Keratinocyte (primary cell): ENCODE data around the gene EML5. TPM values are rescaled to one million over a fixed set of nuclear protein-coding genes. Genes with fewer than 3 reads are reported as not detected.

Experiments used
- DNase-seq: peaks from one replicate; pipeline ENCODE4 v3.0.0-alpha.2; 2011; ENCODE audit warnings: low read depth, missing footprints, low spot score
- FAIRE-seq: peaks from 2 replicates; lab custom pipeline; 2011; peaks lifted over from hg19 to GRCh38; lab: Jason Lieb, UNC
- H2AFZ ChIP-seq: 2 replicates; pipeline ENCODE4 v1.6.0; 2012; ENCODE audit warnings: low read length, control low read depth, inconsistent platforms; ENCODE audit not compliant: control insufficient read depth
- H3K27ac ChIP-seq: 2 replicates; pipeline ENCODE4 v1.5.1; 2011; ENCODE audit warnings: low read length; ENCODE audit not compliant: control insufficient read depth, insufficient read depth
- H3K27me3 ChIP-seq: 3 replicates; pipeline ENCODE4 v1.6.0; 2011; ENCODE audit warnings: low read length; ENCODE audit not compliant: control insufficient read depth, insufficient read depth; ENCODE audit errors: extremely low read depth
- H3K36me3 ChIP-seq, 2 experiments: 2 replicates in 1 of 2; 3 replicates in 1 of 2; pipeline ENCODE4 v1.5.1; 2011; ENCODE audit warnings: low read length in 2 of 2, mild to moderate bottlenecking in 1 of 2; ENCODE audit not compliant: control insufficient read depth in 2 of 2, insufficient read depth in 2 of 2; ENCODE audit errors: extremely low read depth in 1 of 2
- H3K4me1 ChIP-seq: 3 replicates; pipeline ENCODE4 v1.5.1; 2011; ENCODE audit warnings: low read length; ENCODE audit not compliant: control insufficient read depth, insufficient read depth; ENCODE audit errors: extremely low read depth
- H3K4me2 ChIP-seq: 3 replicates; pipeline ENCODE4 v1.6.0; 2011; ENCODE audit warnings: low read depth, low read length; ENCODE audit not compliant: control insufficient read depth, insufficient read depth; ENCODE audit errors: extremely low read depth
- H3K4me3 ChIP-seq, 3 experiments: fragments of 200-600 bp in 1 of 3; sonication (generic) in 1 of 3; 2 replicates in 2 of 3; 3 replicates in 1 of 3; pipeline ENCODE4 v1.5.1; 2011 to 2016; ENCODE audit warnings: low read length in 3 of 3, mild to moderate bottlenecking in 3 of 3, control low read depth in 2 of 3, inconsistent platforms in 1 of 3, low read depth in 1 of 3, mixed read lengths in 1 of 3, mixed run types in 1 of 3, moderate library complexity in 1 of 3; ENCODE audit not compliant: control insufficient read depth in 2 of 3, insufficient read depth in 2 of 3; ENCODE audit errors: extremely low read depth in 1 of 3
- H3K79me2 ChIP-seq: 2 replicates; pipeline ENCODE4 v1.6.0; 2012; ENCODE audit warnings: low read length; ENCODE audit not compliant: control insufficient read depth, insufficient read depth
- H3K9ac ChIP-seq: 3 replicates; pipeline ENCODE4 v1.6.0; 2011; ENCODE audit warnings: low read length; ENCODE audit not compliant: control insufficient read depth, insufficient read depth; ENCODE audit errors: extremely low read depth
- H3K9me1 ChIP-seq: 3 replicates; pipeline ENCODE4 v1.6.0; 2011; ENCODE audit warnings: low read length; ENCODE audit not compliant: control insufficient read depth, insufficient read depth; ENCODE audit errors: extremely low read depth
- H3K9me3 ChIP-seq: 2 replicates; pipeline ENCODE4 v1.5.1; 2012; ENCODE audit warnings: low read depth, low read length; ENCODE audit not compliant: control insufficient read depth
- H4K20me1 ChIP-seq: 3 replicates; pipeline ENCODE4 v1.6.0; 2011; ENCODE audit warnings: low read length; ENCODE audit not compliant: control insufficient read depth, insufficient read depth; ENCODE audit errors: extremely low read depth
- CTCF ChIP-seq, 3 experiments: IDR thresholded peaks in 1 of 3; conservative IDR thresholded peaks in 1 of 3; optimal IDR thresholded peaks in 1 of 3; 2 replicates in 2 of 3; 3 replicates in 1 of 3; pipeline versions ENCODE3 to v1.5.1; 2011; ENCODE audit warnings: low read length in 3 of 3, mild to moderate bottlenecking in 3 of 3, moderate library complexity in 2 of 3, control low read depth in 1 of 3, inconsistent platforms in 1 of 3; ENCODE audit not compliant: insufficient read depth in 2 of 3; ENCODE audit errors: extremely low read depth in 1 of 3
- EZH2 ChIP-seq: IDR thresholded peaks from one replicate; pipeline ENCODE4 v1.6.1; 2012; ENCODE audit warnings: inconsistent platforms, mild to moderate bottlenecking, low read length, moderate library complexity
- dilution Hi-C: fragments of 300-500 bp; cut with MboI; formaldehyde crosslinking; loops from one replicate; pipeline ENCODE4 v1.7.0; 2020; ENCODE audit warnings: low sequenced_read_pairs; ENCODE audit not compliant: extremely low pct_ligation_motif_present
- polyA plus RNA-seq, 5 experiments: library from polyadenylated mRNA; depleted of rRNA in 3 of 5; stranded (reverse) in 3 of 5; stranded (forward) in 1 of 5; unstranded in 1 of 5; fragments of >200 nt; gene quantifications; 1 replicate in 1 of 5; 2 replicates in 3 of 5; 3 replicates in 1 of 5; pipeline versions ENCODE4 v1.2.1 to v1.2.3, GENCODE V29; 2011 to 2012; ENCODE audit warnings: missing spikeins in 2 of 5, low read depth in 1 of 5, low replicate concordance in 1 of 5

Gene EML5
- polyA plus RNA-seq, 1 donor (not counting 4 experiments of a cell fraction or from before 2014, with no cell fraction given) = 1.4 TPM

- no peak overlapping the region for H3K4me2 ChIP-seq
- FAIRE-seq (peak; percentile 71), DNase-seq (peak; percentile 77)
- H4K20me1 ChIP-seq = no peaks in the 10 kb centered on the region
- dilution Hi-C loops = no loop called here
- no peaks in the 10 kb centered on the region for H3K79me2 ChIP-seq
- H3K9ac ChIP-seq = no peak overlapping the region
- H3K36me3 ChIP-seq = peaks cover 1 to 3% of the 10 kb centered on the region in 2 experiments
- no peaks in the 10 kb centered on the region for H3K9me1 ChIP-seq
- H3K27ac ChIP-seq = peak overlapping the region; percentile 10
- H3K9me3 ChIP-seq = no peaks in the 10 kb centered on the region
- peaks cover 45% of the 10 kb centered on the region for H3K4me1 ChIP-seq
- H2AFZ ChIP-seq = no peak overlapping the region
- TF ChIP-seq EZH2 (no peak), CTCF (optimal IDR thresholded peaks at IDR 0.05 in 1 of 3, IDR thresholded peaks at IDR 0.05 in 1 of 3, conservative IDR thresholded peaks at IDR 0.05 in 1 of 3; ENCODE audit: extremely low read depth in 1 of 3, insufficient read depth in 2 of 3, low read length in 3 of 3) (no peak)
- no peak overlapping the region for H3K4me3 ChIP-seq
- H3K27me3 ChIP-seq = no peaks in the 10 kb centered on the region
Measured at GRCh38 chr14:88616697-88617096, 176.1 kb downstream of the EML5 start.

- H3K9me3 ChIP-seq = no peaks in the 10 kb centered on the region
- H3K4me3 ChIP-seq = peak overlapping the region in 2 of 3 experiments; percentile 9 to 11
- H4K20me1 ChIP-seq = no peaks in the 10 kb centered on the region
- H3K36me3 ChIP-seq = peaks cover 12 to 20% of the 10 kb centered on the region in 2 experiments
- dilution Hi-C loops = no loop called here
- H3K4me2 ChIP-seq = peak overlapping the region; percentile 31
- no peaks in the 10 kb centered on the region for H3K79me2 ChIP-seq
- TF ChIP-seq EZH2 (no peak), CTCF (optimal IDR thresholded peaks at IDR 0.05 in 1 of 3, IDR thresholded peaks at IDR 0.05 in 1 of 3, conservative IDR thresholded peaks at IDR 0.05 in 1 of 3; ENCODE audit: extremely low read depth in 1 of 3, insufficient read depth in 2 of 3, low read length in 3 of 3) (no peak)
- no peaks in the 10 kb centered on the region for H3K9me1 ChIP-seq
- no peak for FAIRE-seq
- H3K27ac ChIP-seq = peak overlapping the region; percentile 35
- H3K27me3 ChIP-seq = no peaks in the 10 kb centered on the region
- no peak for DNase-seq
- no peak overlapping the region for H2AFZ ChIP-seq
- H3K9ac ChIP-seq = peak overlapping the region; percentile 15
- peaks cover 51% of the 10 kb centered on the region for H3K4me1 ChIP-seq
Measured at GRCh38 chr14:88614218-88614907, 178.4 kb downstream of the EML5 start.
